Muscle of leg (tissue), 16 donors: ENCODE measurements around the gene MIS18A. TPM values are rescaled to one million over a fixed set of nuclear protein-coding genes. Genes with fewer than 3 reads are reported as not detected.

Experiments
- DNase-seq: peaks from one replicate; pipeline ENCODE4 v3.0.0; 2013
- H3K27ac ChIP-seq: one replicate; pipeline ENCODE4 v1.5.1; 2013; ENCODE audit warnings: mild to moderate bottlenecking, low read length, control low read depth
- H3K27me3 ChIP-seq: one replicate; pipeline ENCODE4 v1.6.1; 2013; ENCODE audit warnings: low read length; ENCODE audit not compliant: control insufficient read depth, insufficient read depth
- H3K36me3 ChIP-seq: one replicate; pipeline ENCODE4 v1.6.1; 2013; ENCODE audit warnings: low read length; ENCODE audit not compliant: control insufficient read depth, insufficient read depth
- H3K4me1 ChIP-seq: one replicate; pipeline ENCODE4 v1.6.1; 2013; ENCODE audit warnings: low read length; ENCODE audit not compliant: control insufficient read depth, insufficient read depth
- H3K4me3 ChIP-seq: one replicate; pipeline ENCODE4 v1.5.1; 2013; ENCODE audit warnings: low read length, control low read depth
- H3K9me3 ChIP-seq: replicated peaks from 2 replicates; pipeline ENCODE4 v1.6.1; 2013; ENCODE audit warnings: low read depth, low read length; ENCODE audit not compliant: control insufficient read depth
- WGBS: methylation state at CpG from one replicate; pipeline ENCODE4 v1.1.5; 2013; ENCODE audit warnings: missing lambda C conversion rate; ENCODE audit not compliant: insufficient coverage; 5-methylcytosine and 5-hydroxymethylcytosine counted together
- long read RNA-seq, 11 donors: transcript quantifications; one replicate each; lab custom pipeline, GENCODE V29; 2026
- polyA plus RNA-seq, 8 donors: library from polyadenylated mRNA; unstranded; fragments of 120-200 nt; gene quantifications; one replicate each; pipeline versions ENCODE4 v1.2.1 to v1.2.3, GENCODE V29; 2013; ENCODE audit warnings: inconsistent platforms in 1 of 8, low replicate concordance in 1 of 8; ENCODE audit not compliant: insufficient read length in 8 of 8, insufficient read depth in 1 of 8
- total RNA-seq: library from RNA; stranded (reverse); fragments of 120-200 nt; gene quantifications from one replicate; pipeline ENCODE4 v1.2.4, GENCODE V29; 2013

MIS18A gene
- 7.8 TPM for total RNA-seq
- polyA plus RNA-seq = 10 to 100 TPM in 7 of 8 donors, 1 to 10 TPM in 1; 9.8 to 17.1 (median 11.8) TPM
- long read RNA-seq, donor 1, transcript MIS18A-201 (5 exons, 1,575 nt) = major isoform, 6 of 6 reads
- long read RNA-seq, donor 1, partial matches to known transcripts = 0 of 6 reads
- long read RNA-seq, donor 1, other reads (novel, unspliced or antisense) = 0 of 6 reads
- long read RNA-seq, donor 2 = 0 reads
- long read RNA-seq, donor 3, transcript MIS18A-201 (5 exons, 1,575 nt) = major isoform, 5 of 5 reads
- long read RNA-seq, donor 3, partial matches to known transcripts = 0 of 5 reads
- long read RNA-seq, donor 3, other reads (novel, unspliced or antisense) = 0 of 5 reads
- long read RNA-seq, donor 4, transcript MIS18A-201 (5 exons, 1,575 nt) = major isoform, 9 of 9 reads
- long read RNA-seq, donor 4, partial matches to known transcripts = 0 of 9 reads
- long read RNA-seq, donor 4, other reads (novel, unspliced or antisense) = 0 of 9 reads
- long read RNA-seq, donor 5, transcript MIS18A-201 (5 exons, 1,575 nt) = major isoform, 26 of 26 reads
- long read RNA-seq, donor 5, partial matches to known transcripts = 0 of 26 reads
- long read RNA-seq, donor 5, other reads (novel, unspliced or antisense) = 0 of 26 reads
- long read RNA-seq, donor 6, transcript MIS18A-201 (5 exons, 1,575 nt) = major isoform, 20 of 21 reads
- long read RNA-seq, donor 6, partial matches to known transcripts = 0 of 21 reads
- long read RNA-seq, donor 6, other reads (novel, unspliced or antisense) = 0 of 21 reads
- long read RNA-seq, donor 7, transcript MIS18A-201 (5 exons, 1,575 nt) = major isoform, 13 of 13 reads
- long read RNA-seq, donor 7, partial matches to known transcripts = 0 of 13 reads
- long read RNA-seq, donor 7, other reads (novel, unspliced or antisense) = 0 of 13 reads
- long read RNA-seq, donor 8, partial matches to known transcripts = 0 of 2 reads
- long read RNA-seq, donor 8, other reads (novel, unspliced or antisense) = 0 of 2 reads
- long read RNA-seq, donor 9, transcript MIS18A-201 (5 exons, 1,575 nt) = major isoform, 9 of 9 reads
- long read RNA-seq, donor 9, partial matches to known transcripts = 0 of 9 reads
- long read RNA-seq, donor 9, other reads (novel, unspliced or antisense) = 0 of 9 reads
- long read RNA-seq, donor 10, transcript MIS18A-201 (5 exons, 1,575 nt) = major isoform, 11 of 11 reads
- long read RNA-seq, donor 10, partial matches to known transcripts = 0 of 11 reads
- long read RNA-seq, donor 10, other reads (novel, unspliced or antisense) = 0 of 11 reads
- long read RNA-seq, donor 11, transcript MIS18A-201 (5 exons, 1,575 nt) = major isoform, 11 of 11 reads
- long read RNA-seq, donor 11, partial matches to known transcripts = 0 of 11 reads
- long read RNA-seq, donor 11, other reads (novel, unspliced or antisense) = 0 of 11 reads

DNA sequence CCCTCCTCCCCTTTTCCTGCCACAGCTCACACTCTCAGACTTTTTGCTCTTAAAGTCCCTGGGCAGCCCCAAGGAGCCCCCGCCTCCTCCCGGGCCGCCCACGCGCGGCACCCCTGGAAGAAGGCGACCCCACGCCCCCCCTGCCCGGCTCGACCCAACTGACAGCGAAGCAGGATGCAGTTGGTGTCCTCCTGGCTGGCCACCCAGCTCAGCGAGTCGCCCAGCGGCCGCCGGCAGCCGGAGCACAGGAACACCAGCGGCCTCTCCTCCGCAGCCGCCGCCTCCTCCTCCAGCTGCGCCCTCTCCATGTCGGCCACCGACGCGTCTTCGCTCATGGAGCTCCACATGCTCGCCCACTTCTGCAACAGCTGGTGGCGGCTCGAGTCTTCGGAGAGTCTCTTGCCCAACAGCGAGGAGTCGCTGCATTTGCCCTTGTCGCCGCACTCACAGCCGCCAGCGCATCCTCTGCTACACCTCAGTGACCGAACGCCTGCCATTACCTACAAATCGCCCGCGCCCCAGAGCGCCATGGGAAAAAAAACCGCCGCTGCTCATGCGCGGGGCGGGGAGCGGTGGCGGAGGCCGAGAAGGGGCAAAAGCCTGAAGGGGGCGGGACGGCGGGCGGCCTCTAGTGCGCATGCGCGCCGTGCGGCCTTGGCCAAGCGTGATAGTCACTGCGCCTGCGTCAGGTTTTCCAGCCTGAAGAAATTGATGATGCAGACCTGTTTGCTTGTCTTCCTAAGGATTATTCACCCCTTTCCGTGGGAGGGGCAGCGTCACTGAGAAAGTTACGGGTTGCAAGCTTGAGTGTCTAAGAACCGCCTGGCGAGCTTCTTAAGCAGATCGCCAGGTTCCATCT lies at the start of gene MIS18A:
Gene MIS18A (minus strand): TSS at position 532 of the 859 bp plus-strand sequence. CDS start 35 bp downstream, at position 497.
- H3K27ac ChIP-seq = peak within 1 kb of the TSS; percentile 72
- peak; percentile 97 for DNase-seq
- peaks cover 7% of the 10 kb centered on the region for H3K36me3 ChIP-seq
- H3K4me3 ChIP-seq = peak within 1 kb of the TSS; percentile 91
- H3K27me3 ChIP-seq = no peaks in the 10 kb centered on the region
- WGBS = under 1% methylated on average over 65 of the region's 69 CpGs
- H3K4me1 ChIP-seq = peaks cover 18% of the 10 kb centered on the region
- H3K9me3 ChIP-seq = no peaks in the 10 kb centered on the region

DNA sequence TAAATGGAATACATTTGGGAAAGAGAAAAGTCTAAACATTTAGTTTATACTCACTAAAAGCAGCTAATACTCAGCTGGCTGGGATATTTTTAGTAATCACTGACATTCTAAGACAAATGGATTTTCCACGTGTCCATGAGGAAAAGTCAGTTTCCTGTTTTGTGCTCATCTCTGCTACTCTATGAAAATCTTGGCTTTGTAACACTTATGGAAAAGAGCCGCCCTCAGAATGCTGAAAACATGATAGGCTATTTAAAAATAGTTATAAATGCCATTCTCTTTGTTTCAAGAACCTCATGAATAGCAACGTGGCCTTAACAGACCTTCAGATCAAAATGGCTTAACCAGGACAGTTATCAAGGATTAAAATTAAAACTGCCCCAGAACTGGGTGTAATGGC lies 49.7 kb upstream of the MIS18A start:
- H3K27ac ChIP-seq = peak overlapping the region; percentile 87
- H3K36me3 ChIP-seq = peaks cover 60% of the 10 kb centered on the region
- peak; percentile 94 for DNase-seq
- WGBS = no CpG with 5 or more reads among the region's 3 CpGs
- no peak overlapping the region for H3K4me3 ChIP-seq
- peaks cover 16% of the 10 kb centered on the region for H3K4me1 ChIP-seq
- no peaks in the 10 kb centered on the region for H3K27me3 ChIP-seq
- H3K9me3 ChIP-seq = peaks cover 10% of the 10 kb centered on the region

DNA sequence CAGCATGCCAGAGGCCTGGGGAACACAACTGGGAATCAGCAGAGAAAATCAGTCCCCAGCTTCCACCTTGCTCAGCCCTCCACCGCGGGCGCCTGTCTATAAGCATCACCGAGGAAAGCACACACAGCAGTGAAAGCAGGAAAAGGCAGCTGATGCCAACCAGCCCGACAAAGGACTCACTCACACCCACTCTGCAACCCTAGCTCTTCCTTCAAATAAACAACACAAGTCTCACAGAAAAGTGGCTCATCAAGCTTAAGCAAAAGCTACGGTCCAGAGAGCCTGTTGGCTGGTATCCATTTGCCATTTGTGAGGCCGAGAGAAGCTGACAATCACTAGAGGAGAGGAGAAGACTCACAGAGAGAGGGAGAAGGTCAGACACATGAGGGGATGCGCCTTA lies 46.9 kb upstream of the MIS18A start:
- no peak for DNase-seq
- Histone ChIP-seq H3K9me3 (peaks cover 2% of the 10 kb centered on the region), H3K27me3 (no peaks in the 10 kb centered on the region), H3K4me1 (peaks cover 13% of the 10 kb centered on the region), H3K36me3 (peaks cover 68% of the 10 kb centered on the region), H3K4me3 (no peak overlapping the region), H3K27ac (no peak overlapping the region)
- WGBS = 73% methylated on average over 5 of the region's 8 CpGs

- Histone ChIP-seq H3K36me3 (peaks cover 88% of the 10 kb centered on the region), H3K27ac (no peak overlapping the region), H3K4me3 (no peak overlapping the region), H3K9me3 (no peaks in the 10 kb centered on the region), H3K27me3 (no peaks in the 10 kb centered on the region), H3K4me1 (no peaks in the 10 kb centered on the region)
- 94% methylated on average over 8 of the region's 10 CpGs for WGBS
- DNase-seq = no peak
Observed at GRCh38 chr21:32322676-32323075, 43.8 kb upstream of the MIS18A start.

DNA sequence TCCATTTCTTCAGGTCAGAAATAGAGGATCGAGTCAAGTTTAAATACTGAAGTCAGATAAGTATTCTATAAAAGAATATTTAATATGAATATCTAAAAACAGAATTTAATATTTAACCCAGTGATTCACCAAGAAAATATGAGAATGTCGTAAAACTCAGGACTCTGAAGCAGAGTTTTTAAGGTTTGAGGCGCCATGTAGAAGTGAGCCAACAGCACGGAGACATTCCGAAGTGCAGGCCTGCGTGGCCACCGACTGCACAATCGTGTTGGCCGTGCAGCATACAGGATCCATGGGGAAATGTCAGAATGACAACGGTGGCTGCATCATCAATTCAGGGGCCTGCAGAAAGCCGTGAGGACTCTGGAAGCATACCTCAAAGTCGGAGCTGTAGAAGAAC lies 43.3 kb upstream of the MIS18A start:
- no peak for DNase-seq
- peaks cover 94% of the 10 kb centered on the region for H3K36me3 ChIP-seq

GRCh38 chr21:32321480-32321879 lies 42.6 kb upstream of the MIS18A start:
- Histone ChIP-seq H3K4me3 (no peak overlapping the region), H3K27ac (no peak overlapping the region), H3K9me3 (no peaks in the 10 kb centered on the region), H3K4me1 (no peaks in the 10 kb centered on the region), H3K36me3 (peaks cover 98% of the 10 kb centered on the region), H3K27me3 (no peaks in the 10 kb centered on the region)
- no peak for DNase-seq
- WGBS = 88% methylated on average over 3 of the region's 13 CpGs

More for the DNA sequence above, 43.3 kb upstream of the MIS18A start:
- no peaks in the 10 kb centered on the region for H3K27me3 ChIP-seq
- 93% methylated on average over 11 of the region's 12 CpGs for WGBS
- H3K4me1 ChIP-seq = no peaks in the 10 kb centered on the region
- no peak overlapping the region for H3K4me3 ChIP-seq
- H3K27ac ChIP-seq = no peak overlapping the region
- no peaks in the 10 kb centered on the region for H3K9me3 ChIP-seq

DNA sequence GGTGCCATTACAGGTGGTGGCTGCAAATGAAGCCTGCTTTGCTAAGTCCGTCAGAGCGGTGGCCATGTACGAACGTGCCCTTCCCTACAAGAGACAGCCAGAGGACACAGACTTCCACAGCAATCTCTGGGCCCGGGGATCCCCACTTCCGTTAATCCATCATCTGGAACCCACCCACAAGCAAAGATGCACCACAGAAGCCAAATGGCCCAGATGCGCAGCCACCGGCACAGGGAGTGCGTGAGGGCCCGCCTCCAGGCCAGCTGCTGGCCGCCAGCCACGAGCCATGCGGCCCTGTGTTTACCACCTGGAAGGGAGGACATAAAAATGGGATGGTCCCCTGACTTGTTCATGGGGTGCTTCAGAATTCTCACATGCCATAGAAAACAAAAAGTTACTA lies 41.9 kb upstream of the MIS18A start:
- H3K9me3 ChIP-seq = no peaks in the 10 kb centered on the region
- H3K4me1 ChIP-seq = no peaks in the 10 kb centered on the region
- no peak overlapping the region for H3K4me3 ChIP-seq
- H3K36me3 ChIP-seq = peaks cover 99% of the 10 kb centered on the region
- no peak for DNase-seq
- H3K27me3 ChIP-seq = no peaks in the 10 kb centered on the region
- 90% methylated on average over 8 of the region's 13 CpGs for WGBS
- no peak overlapping the region for H3K27ac ChIP-seq

- 86% methylated on average over 6 of the region's 6 CpGs for WGBS
- Histone ChIP-seq H3K4me3 (no peak overlapping the region), H3K9me3 (no peaks in the 10 kb centered on the region), H3K27me3 (no peaks in the 10 kb centered on the region), H3K36me3 (peaks cover 98% of the 10 kb centered on the region), H3K27ac (no peak overlapping the region), H3K4me1 (no peaks in the 10 kb centered on the region)
- no peak for DNase-seq
Observed at GRCh38 chr21:32320059-32320458, 41.2 kb upstream of the MIS18A start.

- no peak for DNase-seq
- WGBS = 99% methylated on average over 7 of the region's 7 CpGs
- no peaks in the 10 kb centered on the region for H3K4me1 ChIP-seq
- H3K36me3 ChIP-seq = peaks cover 97% of the 10 kb centered on the region
- H3K27me3 ChIP-seq = no peaks in the 10 kb centered on the region
- no peak overlapping the region for H3K27ac ChIP-seq
- H3K4me3 ChIP-seq = no peak overlapping the region
- H3K9me3 ChIP-seq = no peaks in the 10 kb centered on the region
Observed at GRCh38 chr21:32319012-32319411, 40.2 kb upstream of the MIS18A start.
